HG03457 (cell line): ENCODE results near the gene LRRK1.

ENCODE experiments used
- ATAC-seq: cut with Tn5 transposase; IDR thresholded peaks from one replicate; pipeline ENCODE4 v1.9.1; 2021; ENCODE audit warnings: moderate number of reproducible peaks; ENCODE audit not compliant: unreplicated experiment

The LRRK1 gene

GRCh38 chr15:100968050-100968966 lies 49.2 kb downstream of the LRRK1 start:
- peak; percentile 48 for ATAC-seq

- ATAC-seq: no peak
These were observed 53.8 kb downstream of the LRRK1 start for GRCh38 chr15:100972975-100973350.

DNA sequence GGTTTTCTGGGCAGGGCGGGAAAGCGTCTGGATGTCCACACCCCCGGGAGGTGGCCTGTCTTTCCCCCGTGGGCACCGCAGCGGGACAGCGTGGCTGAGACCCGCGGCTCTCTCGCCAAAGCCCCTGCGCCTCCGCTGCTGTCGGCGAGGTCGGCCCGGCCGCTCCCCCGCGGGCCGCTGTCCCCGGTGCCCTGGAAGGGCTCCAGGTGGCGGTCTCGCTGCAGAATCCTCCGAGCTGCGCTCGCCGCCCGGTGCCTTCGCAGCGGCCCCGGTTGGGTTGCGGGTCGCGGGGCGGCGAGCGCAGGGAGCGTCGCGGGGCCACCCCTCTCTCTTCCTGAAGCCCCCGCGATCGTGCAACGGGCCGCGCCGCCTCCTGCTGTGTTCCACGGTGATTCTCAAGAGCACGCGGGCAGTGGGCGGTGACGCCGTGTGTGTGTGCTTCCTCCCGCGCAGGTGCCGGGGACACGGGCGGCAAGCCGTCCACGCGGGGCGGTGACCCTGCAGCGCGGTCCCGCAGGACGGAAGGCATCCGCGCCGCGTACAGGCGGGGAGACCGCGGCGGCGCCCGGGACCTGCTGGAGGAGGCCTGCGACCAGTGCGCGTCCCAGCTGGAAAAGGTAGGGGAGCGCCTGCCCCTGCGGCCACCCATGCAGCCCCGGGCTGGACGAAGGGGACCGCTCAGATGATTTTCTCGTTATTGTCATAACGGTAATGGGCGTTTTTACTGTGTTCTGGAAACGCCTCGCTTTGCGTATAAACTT lies 54.4 kb downstream of the LRRK1 start:
- ATAC-seq: no peak

GRCh38 chr15:100975043-100975442 lies 55.9 kb downstream of the LRRK1 start:
- ATAC-seq: no peak

GRCh38 chr15:100980410-100981046 lies 61.4 kb downstream of the LRRK1 start:
- no peak for ATAC-seq

DNA sequence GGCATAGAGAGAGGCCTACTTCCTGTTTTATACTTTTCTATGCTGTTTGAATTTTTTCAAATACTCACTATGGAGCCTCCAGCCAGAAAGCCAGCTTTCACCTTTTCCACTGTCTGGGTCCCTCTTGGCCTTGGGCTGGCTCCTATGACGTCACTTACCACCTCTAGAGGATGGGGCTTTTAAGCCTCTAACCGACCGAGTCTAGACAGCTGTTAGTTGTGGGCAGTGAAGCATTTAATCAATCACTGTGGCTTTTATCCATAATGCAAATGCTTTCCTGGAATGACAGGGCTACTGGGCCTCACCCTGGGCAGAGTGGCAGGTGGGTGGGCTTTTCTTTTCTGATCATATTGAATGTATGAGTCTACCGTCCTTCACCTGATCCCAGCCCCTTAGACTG lies 61.9 kb downstream of the LRRK1 start:
- ATAC-seq: peak; percentile 52

DNA sequence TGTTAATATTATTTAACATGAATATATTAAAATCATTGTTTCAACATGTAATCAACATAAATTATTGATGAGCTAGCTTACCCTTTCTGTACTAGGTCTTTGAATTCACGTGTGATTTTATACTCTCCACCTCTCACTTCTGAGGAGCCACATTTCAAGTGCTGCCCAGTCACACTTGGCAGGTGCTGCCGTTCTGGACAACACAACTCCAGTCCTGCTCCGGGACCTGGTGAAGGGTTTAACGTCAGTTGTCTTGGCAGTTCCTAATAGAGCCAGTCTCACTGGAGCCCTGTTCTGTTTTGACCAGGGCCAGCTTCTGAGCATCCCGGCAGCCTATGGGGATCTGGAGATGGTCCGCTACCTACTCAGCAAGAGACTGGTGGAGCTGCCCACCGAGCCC lies 64.1 kb downstream of the LRRK1 start:
- ATAC-seq: no peak

GRCh38 chr15:100985401-100985800 lies 66.2 kb downstream of the LRRK1 start:
- no peak for ATAC-seq

DNA sequence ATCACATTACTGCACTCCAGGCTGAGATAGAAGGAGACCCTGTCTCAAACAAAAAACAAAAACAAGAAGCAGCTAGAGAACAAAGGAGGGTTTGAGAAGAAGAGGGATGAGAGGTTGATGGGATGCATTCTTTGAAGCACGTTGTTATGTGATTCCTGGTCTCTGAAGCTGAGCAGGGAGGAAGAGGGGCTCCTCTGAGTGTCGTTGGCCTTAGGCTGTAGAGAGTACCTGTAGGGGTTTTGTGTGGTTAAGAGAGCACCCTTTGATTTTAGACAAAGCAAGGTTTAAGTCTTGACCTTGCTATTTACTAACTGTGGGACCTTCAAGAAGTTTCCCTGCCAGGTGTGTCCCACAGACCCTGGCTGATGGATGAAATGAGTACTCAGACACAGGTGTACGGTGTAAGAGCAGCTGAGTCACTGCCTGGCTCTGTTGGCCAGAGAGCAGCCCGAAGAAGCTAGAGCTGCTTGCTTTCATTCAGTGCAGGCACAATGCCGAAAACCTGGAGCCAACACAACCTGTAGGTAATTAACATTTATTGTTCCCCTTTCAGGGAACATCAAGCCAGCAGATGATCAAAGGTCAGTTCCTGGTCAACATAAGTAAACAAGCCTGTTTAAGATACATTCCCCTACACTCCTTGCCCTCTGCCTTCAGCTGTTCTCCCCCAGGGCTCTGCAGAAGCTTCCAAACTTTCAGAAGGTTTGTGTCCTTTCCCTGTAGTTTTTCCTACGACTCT lies 67.2 kb downstream of the LRRK1 start:
- ATAC-seq: no peak

DNA sequence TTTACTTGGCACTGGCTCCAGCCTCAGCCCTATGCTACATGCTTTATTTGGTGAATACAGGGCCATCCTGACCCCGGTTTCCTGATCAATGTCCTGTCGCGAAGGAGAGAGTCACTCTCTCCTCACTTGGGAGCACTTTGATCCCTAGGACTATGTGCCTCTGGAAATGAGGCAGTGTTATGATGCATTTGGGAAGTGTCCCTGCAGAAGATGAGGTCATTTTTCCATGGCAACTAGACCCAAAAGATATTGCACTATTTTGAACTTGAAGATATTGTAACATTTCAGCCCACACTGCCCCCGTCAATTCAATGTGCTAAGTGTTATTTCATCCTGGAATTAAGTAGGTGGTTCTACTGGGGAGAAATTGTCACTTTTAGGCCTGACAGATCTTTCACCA lies 68.0 kb downstream of the LRRK1 start:
- ATAC-seq: no peak

DNA sequence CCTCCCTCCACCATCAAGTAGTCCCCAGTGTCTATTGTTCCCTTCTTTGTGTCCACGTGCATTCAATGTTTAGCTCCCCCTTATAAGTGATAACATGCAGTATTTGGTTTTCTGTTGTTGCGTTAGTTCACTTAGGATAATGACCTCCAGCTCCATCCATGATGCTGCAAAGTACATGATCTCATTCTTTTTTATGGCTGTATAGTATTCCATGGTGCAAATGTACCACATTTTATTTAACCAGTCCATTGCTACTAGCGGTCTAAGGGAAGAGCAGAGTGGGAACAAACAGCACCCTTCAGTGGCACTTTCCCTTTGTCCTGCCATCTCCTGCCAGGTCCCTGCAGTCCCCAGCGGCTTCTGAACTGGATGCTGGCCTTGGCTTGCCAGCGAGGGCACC lies 69.1 kb downstream of the LRRK1 start:
- no peak for ATAC-seq

DNA sequence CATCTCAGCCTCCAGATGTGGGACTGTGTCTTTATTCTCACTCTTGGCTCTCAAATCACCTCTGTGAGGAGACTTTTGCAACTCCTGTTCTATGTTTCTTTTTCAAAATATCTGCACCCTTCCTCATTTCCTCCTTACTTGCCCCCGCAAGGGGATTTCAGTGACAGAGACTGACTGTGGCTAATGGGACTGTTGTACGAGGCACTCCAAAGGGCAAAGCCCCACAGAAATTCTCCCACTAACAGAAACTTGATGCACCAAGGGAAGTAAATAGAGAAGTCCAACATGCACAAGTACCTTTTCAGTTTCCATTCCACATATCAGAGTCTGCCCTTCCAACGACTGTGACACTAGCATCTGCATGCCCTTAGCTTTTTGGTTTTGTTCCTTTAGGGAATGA lies 69.7 kb downstream of the LRRK1 start:
- ATAC-seq: no peak

DNA sequence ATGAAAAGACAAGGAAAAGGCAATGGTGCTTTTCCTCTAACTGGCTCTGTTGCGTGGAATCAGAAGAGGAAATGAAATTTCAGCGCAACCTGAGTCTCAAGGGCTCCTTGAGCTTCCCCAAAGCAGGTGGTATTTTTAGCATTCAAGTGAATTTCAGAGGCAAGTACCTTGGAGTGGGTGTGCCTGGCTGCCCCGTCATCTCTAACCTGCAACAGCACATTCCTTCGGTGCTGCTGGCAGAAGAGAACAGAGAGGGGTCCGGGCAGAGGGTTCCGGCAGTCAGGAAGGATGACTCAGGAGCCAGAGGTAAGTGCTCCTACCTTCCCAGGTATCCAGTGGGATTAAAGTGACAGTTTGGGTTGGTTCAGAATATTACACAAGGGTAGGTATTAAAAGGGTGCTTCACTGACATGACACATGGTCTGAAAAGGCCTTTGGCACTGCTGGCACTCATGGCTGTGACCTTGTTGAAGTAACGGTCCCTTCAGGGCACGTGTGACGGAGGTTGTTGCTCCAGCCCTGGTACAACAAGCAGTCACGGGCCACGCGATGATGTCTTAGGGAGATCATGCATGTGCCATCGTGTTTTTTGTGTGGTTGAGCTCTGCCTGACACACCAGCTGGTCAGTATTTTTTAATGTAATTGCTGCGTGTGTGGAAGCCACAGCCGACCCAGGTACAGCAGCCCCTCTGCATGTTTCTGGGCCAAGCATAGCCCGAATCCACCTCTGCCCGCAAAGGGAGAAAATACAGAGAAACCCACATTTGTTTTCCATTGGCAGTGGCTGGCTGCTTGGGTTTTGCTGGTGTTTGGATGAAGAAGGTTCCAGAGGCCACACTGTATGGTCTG lies 75.7 kb downstream of the LRRK1 start:
- no peak for ATAC-seq

GRCh38 chr15:100995471-100996430 lies 76.6 kb downstream of the LRRK1 start:
- no peak for ATAC-seq

DNA sequence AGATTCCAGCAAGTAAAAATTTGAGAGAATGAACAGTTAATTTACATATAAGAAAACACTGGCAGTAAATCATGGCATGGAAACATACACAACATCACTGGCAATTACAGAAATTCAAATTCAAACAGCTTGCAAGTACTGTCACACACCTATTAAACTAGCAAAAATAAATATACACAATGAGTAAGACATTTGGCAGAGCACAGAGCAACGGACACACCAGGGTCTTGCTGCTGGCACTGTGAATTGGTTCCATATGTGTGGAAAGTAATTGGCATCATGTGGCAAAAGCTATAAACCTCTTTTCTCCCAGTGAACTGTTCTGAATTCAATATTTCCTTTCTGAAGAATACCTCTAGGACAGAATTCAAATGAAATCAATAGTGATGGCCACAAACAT lies 78.3 kb downstream of the LRRK1 start:
- ATAC-seq: no peak

GRCh38 chr15:100998630-100999029 lies 79.5 kb downstream of the LRRK1 start:
- ATAC-seq: no peak

- ATAC-seq: no peak
These were observed 80.2 kb downstream of the LRRK1 start for GRCh38 chr15:100999369-100999768.

GRCh38 chr15:101000271-101000681 lies 81.1 kb downstream of the LRRK1 start:
- ATAC-seq: no peak

GRCh38 chr15:101001056-101001455 lies 81.9 kb downstream of the LRRK1 start:
- ATAC-seq: no peak
